Measurements from ENCODE around the gene ZNF664.

DNA sequence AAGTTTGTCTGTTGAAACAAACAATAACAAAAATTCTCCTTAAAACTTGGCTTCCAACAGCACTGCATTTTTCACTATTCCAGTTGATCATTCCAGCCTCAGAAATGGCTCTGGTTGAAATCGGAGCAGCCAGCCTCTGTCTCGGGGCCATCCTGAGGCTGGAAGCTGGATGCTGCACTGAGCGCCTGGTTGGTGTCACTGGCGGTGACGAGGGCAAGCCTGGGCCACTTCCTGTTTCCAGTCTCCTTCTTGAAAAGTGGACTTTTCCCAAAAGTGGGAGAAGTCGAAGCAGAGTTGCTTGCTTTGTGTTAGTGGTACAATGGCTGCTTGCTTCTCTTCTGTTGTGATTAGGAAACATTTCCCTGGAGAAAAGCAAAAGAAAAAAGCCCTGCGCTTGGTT is 49.1 kb upstream of the ZNF664 start:
- TF ChIP-seq POLR2A (IDR thresholded peaks at IDR 0.05; ENCODE audit: low read depth), result no peak
- no peak for TF ChIP-seq EP300 (IDR thresholded peaks at IDR 0.05)
